ENCODE data around the gene P2RY12. TPM values are rescaled to one million over a fixed set of nuclear protein-coding genes. Genes with fewer than 3 reads are reported as not detected.

P2RY12 gene
- total and polyA plus RNA-seq, 2 donors (not counting 3 experiments of a cell fraction or from before 2014, with no cell fraction given) = not detected

GRCh38 chr3:151386056-151386455, 1.5 kb upstream of the P2RY12 start:
- no peaks in the 10 kb centered on the region for H4K20me1 ChIP-seq (replicated peaks; ENCODE audit: control insufficient read depth, extremely low read depth, insufficient read depth, low read length)
- DNase-seq (ENCODE audit: low read depth, low spot score) (no peak), FAIRE-seq (no peak)
- dilution Hi-C loops (cut with MboI; ENCODE audit: extremely low pct_ligation_motif_present, low sequenced_read_pairs) = no loop called here
- no peaks in the 10 kb centered on the region for H3K27me3 ChIP-seq (ENCODE audit: control insufficient read depth in 2 of 2, insufficient read depth in 2 of 2, low read length in 2 of 2)
- H3K9me1 ChIP-seq (replicated peaks; ENCODE audit: control insufficient read depth, extremely low read depth, insufficient read depth, low read length) = no peaks in the 10 kb centered on the region
- TF ChIP-seq EZH2 (IDR thresholded peaks at IDR 0.05; ENCODE audit: borderline replicate concordance, low read depth, low read length, severe bottlenecking) (no peak), MAX (IDR thresholded peaks at IDR 0.05; ENCODE audit: insufficient read depth, insufficient read length) (no peak), CTCF (IDR thresholded peaks at IDR 0.05; ENCODE audit: extremely low read depth in 1 of 2, insufficient read depth in 1 of 2, low read depth in 1 of 2, low read length in 2 of 2) (no peak), POLR2A (IDR thresholded peaks at IDR 0.05; ENCODE audit: low read depth, low read length) (no peak), FOS (IDR thresholded peaks at IDR 0.05; ENCODE audit: borderline replicate concordance, insufficient read depth, low read length) (no peak), POLR2AphosphoS5 (IDR thresholded peaks at IDR 0.05; ENCODE audit: insufficient read depth, low read depth, low read length) (no peak), MYC (IDR thresholded peaks at IDR 0.05; ENCODE audit: low read depth, low read length) (no peak), JUN (IDR thresholded peaks at IDR 0.05; ENCODE audit: borderline replicate concordance, insufficient read depth, insufficient read length, low read depth) (no peak), GATA2 (IDR thresholded peaks at IDR 0.05; ENCODE audit: insufficient read depth, insufficient read length, low read depth, low read length) (no peak)
- no peak overlapping the region for H2AFZ ChIP-seq (ENCODE audit: low read depth, low read length)
- no peaks in the 10 kb centered on the region for H3K79me2 ChIP-seq (ENCODE audit: control insufficient read depth, insufficient read depth, low read length)
- no peaks in the 10 kb centered on the region for H3K36me3 ChIP-seq (ENCODE audit: control insufficient read depth in 2 of 2, extremely low read depth in 1 of 2, insufficient read depth in 2 of 2, low read length in 2 of 2)
- intact Hi-C loops (cut with micrococcal nuclease) = no loop called here
- no peaks in the 10 kb centered on the region for H3K4me1 ChIP-seq (ENCODE audit: control insufficient read depth, extremely low read depth, insufficient read depth, low read length)
- BruUV-seq (replicated peaks) = no TSS peak
- no peak overlapping the region for H3K4me3 ChIP-seq (replicated peaks in 1 of 3; ENCODE audit: insufficient read depth in 1 of 3, low read depth in 1 of 3, low read length in 3 of 3)
- CTCF ChIA-PET = interaction anchor here (1.0 to 1.9 kb wide), 3 partner anchors 9 to 453 kb away, joined by 3 to 6 read pairs (median 3); no protein-coding TSS in a partner anchor
- H3K9me3 ChIP-seq (replicated peaks; ENCODE audit: control insufficient read depth, insufficient read depth, low read length) = no peaks in the 10 kb centered on the region
- POLR2A ChIA-PET = no interaction called here
- no peak overlapping the region for H3K9ac ChIP-seq (replicated peaks; ENCODE audit: extremely low read depth, insufficient read depth, low read length)
- no peak overlapping the region for H3K27ac ChIP-seq (ENCODE audit: insufficient read depth, low read depth, low read length)
- H3K4me2 ChIP-seq (ENCODE audit: insufficient read depth, low read length) = no peak overlapping the region
